Kidney epithelial cell (primary cell): ENCODE measurements around the gene ANKRD13C. TPM values are rescaled to one million over a fixed set of nuclear protein-coding genes. Genes with fewer than 3 reads are reported as not detected.

Experiments
- DNase-seq: peaks from one replicate; pipeline ENCODE4 v3.0.0-alpha.2; 2010; ENCODE audit warnings: low read depth
- H3K27me3 ChIP-seq: 2 replicates; pipeline ENCODE4 v1.6.0; 2011; ENCODE audit warnings: low read length; ENCODE audit not compliant: control insufficient read depth, insufficient read depth
- H3K36me3 ChIP-seq: 2 replicates; pipeline ENCODE4 v1.5.1; 2011; ENCODE audit warnings: low read length; ENCODE audit not compliant: control insufficient read depth, insufficient read depth
- H3K4me3 ChIP-seq: 2 replicates; pipeline ENCODE4 v1.5.1; 2011; ENCODE audit warnings: low read depth, mild to moderate bottlenecking, control low read depth, low read length
- CTCF ChIP-seq: IDR thresholded peaks from 2 replicates; pipeline ENCODE4 v1.5.1; 2011; ENCODE audit warnings: mild to moderate bottlenecking, moderate library complexity, low read length, control low read depth, inconsistent platforms; ENCODE audit not compliant: insufficient read depth, poor library complexity, severe bottlenecking
- total RNA-seq: library from RNA; depleted of rRNA; stranded (reverse); fragments of >200 nt; gene quantifications from 2 replicates; pipeline ENCODE4 v1.2.3, GENCODE V29; 2015

The ANKRD13C gene
- total RNA-seq: 15.0 and 15.2 TPM in 2 replicates

GRCh38 chr1:70354332-70355110 lies at the start of gene ANKRD13C:
ANKRD13C (minus strand) TSS chr1:70354722; CDS start chr1:70354408, 314 bp downstream.
- Histone ChIP-seq H3K4me3 (peak within 1 kb of the TSS; percentile 94), H3K27me3 (no peaks in the 10 kb centered on the region), H3K36me3 (no peaks in the 10 kb centered on the region)
- peak; percentile 8 for TF ChIP-seq CTCF
- peak; percentile 71 for DNase-seq

- Histone ChIP-seq H3K36me3 (no peaks in the 10 kb centered on the region), H3K27me3 (no peaks in the 10 kb centered on the region), H3K4me3 (no peak overlapping the region)
- TF ChIP-seq CTCF: no peak
- DNase-seq: no peak
Observed at GRCh38 chr1:70403759-70404158, 49.2 kb upstream of the ANKRD13C start.

GRCh38 chr1:70401974-70402373 lies 47.5 kb upstream of the ANKRD13C start:
- no peak for DNase-seq
- Histone ChIP-seq H3K36me3 (no peaks in the 10 kb centered on the region), H3K4me3 (no peak overlapping the region), H3K27me3 (no peaks in the 10 kb centered on the region)
- TF ChIP-seq CTCF: no peak

- H3K27me3 ChIP-seq: no peaks in the 10 kb centered on the region
- TF ChIP-seq CTCF: no peak
- H3K36me3 ChIP-seq: no peaks in the 10 kb centered on the region
- no peak for DNase-seq
- no peak overlapping the region for H3K4me3 ChIP-seq
Observed at GRCh38 chr1:70400335-70400734, 45.8 kb upstream of the ANKRD13C start.

GRCh38 chr1:70397013-70397412 lies 42.5 kb upstream of the ANKRD13C start:
- no peaks in the 10 kb centered on the region for H3K36me3 ChIP-seq
- no peak for TF ChIP-seq CTCF
- no peak overlapping the region for H3K4me3 ChIP-seq
- DNase-seq: no peak
- no peaks in the 10 kb centered on the region for H3K27me3 ChIP-seq

GRCh38 chr1:70396607-70397006 lies 42.1 kb upstream of the ANKRD13C start:
- TF ChIP-seq CTCF: no peak
- no peak for DNase-seq
- no peaks in the 10 kb centered on the region for H3K36me3 ChIP-seq
- H3K4me3 ChIP-seq: no peak overlapping the region
- no peaks in the 10 kb centered on the region for H3K27me3 ChIP-seq
